Trophoblast cell (in vitro differentiated cells and primary cell): ENCODE data around the gene ADD1.

Source experiments
- DNase-seq, 2 donors: peaks; one replicate each; pipeline ENCODE4 v3.0.0-alpha.2; 2016
- H2AFZ ChIP-seq: 2 replicates; pipeline ENCODE4 v1.6.1; 2013; ENCODE audit warnings: low read length, moderate library complexity, mild to moderate bottlenecking; ENCODE audit not compliant: insufficient read depth, poor library complexity
- H2AK5ac ChIP-seq: 2 replicates; pipeline ENCODE4 v1.6.1; 2013; ENCODE audit warnings: mild to moderate bottlenecking, low read length
- H2BK120ac ChIP-seq: 2 replicates; pipeline ENCODE4 v1.6.1; 2013; ENCODE audit warnings: low read length, mild to moderate bottlenecking, moderate library complexity; ENCODE audit not compliant: insufficient read depth, poor library complexity
- H2BK12ac ChIP-seq: 2 replicates; pipeline ENCODE4 v1.6.1; 2013; ENCODE audit warnings: mild to moderate bottlenecking, low read length, moderate library complexity
- H2BK5ac ChIP-seq: 2 replicates; pipeline ENCODE4 v1.6.1; 2013; ENCODE audit warnings: low read length, low read depth, moderate library complexity, mild to moderate bottlenecking; ENCODE audit not compliant: poor library complexity
- H3K14ac ChIP-seq: 2 replicates; pipeline ENCODE4 v1.6.1; 2013; ENCODE audit warnings: mild to moderate bottlenecking, low read length
- H3K18ac ChIP-seq: 2 replicates; pipeline ENCODE4 v1.6.1; 2013; ENCODE audit warnings: mild to moderate bottlenecking, low read length
- H3K23ac ChIP-seq: 2 replicates; pipeline ENCODE4 v1.6.1; 2013; ENCODE audit warnings: low read length
- H3K27ac ChIP-seq: 2 replicates; pipeline ENCODE4 v1.5.1; 2013; ENCODE audit warnings: low read depth, mild to moderate bottlenecking, inconsistent platforms, low read length, moderate library complexity
- H3K27me3 ChIP-seq: 2 replicates; pipeline ENCODE4 v1.6.1; 2013; ENCODE audit warnings: inconsistent platforms, mild to moderate bottlenecking, low read length, moderate library complexity; ENCODE audit not compliant: insufficient read depth
- H3K36me3 ChIP-seq, 2 experiments: 1 replicate in 1 of 2; 2 replicates in 1 of 2; pipeline ENCODE4 v1.6.1; 2013; ENCODE audit warnings: low read length in 2 of 2, mild to moderate bottlenecking in 2 of 2, moderate library complexity in 1 of 2; ENCODE audit not compliant: insufficient read depth in 2 of 2, control insufficient read depth in 1 of 2
- H3K4ac ChIP-seq: 2 replicates; pipeline ENCODE4 v1.6.1; 2013; ENCODE audit warnings: low read depth, mild to moderate bottlenecking, low read length, moderate library complexity
- H3K4me1 ChIP-seq, 2 experiments: 1 replicate in 1 of 2; 2 replicates in 1 of 2; pipeline ENCODE4 v1.6.1; 2013; ENCODE audit warnings: low read length in 2 of 2, mild to moderate bottlenecking in 2 of 2, moderate library complexity in 1 of 2; ENCODE audit not compliant: insufficient read depth in 2 of 2, control insufficient read depth in 1 of 2
- H3K4me2 ChIP-seq: 2 replicates; pipeline ENCODE4 v1.6.1; 2013; ENCODE audit warnings: inconsistent platforms, mild to moderate bottlenecking, low read length, moderate library complexity
- H3K4me3 ChIP-seq: 2 replicates; pipeline ENCODE4 v1.5.1; 2013; ENCODE audit warnings: mild to moderate bottlenecking, low read depth, low read length, inconsistent platforms
- H3K79me1 ChIP-seq: one replicate; pipeline ENCODE4 v1.6.1; 2013; ENCODE audit warnings: low read length
- H3K79me2 ChIP-seq: 2 replicates; pipeline ENCODE4 v1.6.1; 2013; ENCODE audit warnings: low read length, mild to moderate bottlenecking; ENCODE audit not compliant: control insufficient read depth, insufficient read depth, poor library complexity
- H3K9ac ChIP-seq: 2 replicates; pipeline ENCODE4 v1.6.1; 2013; ENCODE audit warnings: mild to moderate bottlenecking, low read length
- H3K9me3 ChIP-seq: 2 replicates; pipeline ENCODE4 v1.6.1; 2013; ENCODE audit warnings: low read depth, mild to moderate bottlenecking, control low read depth, inconsistent platforms, low read length; ENCODE audit not compliant: insufficient read depth
- H4K12ac ChIP-seq: 2 replicates; pipeline ENCODE4 v1.6.1; 2013; ENCODE audit warnings: low read depth, mild to moderate bottlenecking, low read length, moderate library complexity
- H4K8ac ChIP-seq: 2 replicates; pipeline ENCODE4 v1.6.1; 2013; ENCODE audit warnings: low read depth, mild to moderate bottlenecking, low read length, moderate library complexity
- H4K91ac ChIP-seq: one replicate; pipeline ENCODE4 v1.6.1; 2013; ENCODE audit warnings: low read depth, mild to moderate bottlenecking, low read length, moderate library complexity
- WGBS: extraction: QIAGEN DNeasy Blood & Tissue Kit; methylation state at CpG from one replicate; pipeline ENCODE4 v1.1.7; 2013; ENCODE audit warnings: missing lambda C conversion rate; ENCODE audit not compliant: insufficient read length, insufficient coverage; ENCODE audit errors: extremely low coverage; 5-methylcytosine and 5-hydroxymethylcytosine counted together

Gene ADD1

GRCh38 chr4:2948895-2949781 lies 105.5 kb downstream of the ADD1 start:
- Histone ChIP-seq H3K14ac (no peak overlapping the region), H3K4ac (no peak overlapping the region), H3K9me3 (no peaks in the 10 kb centered on the region), H3K9ac (no peak overlapping the region), H3K79me1 (no peaks in the 10 kb centered on the region), H3K4me1 (no peaks in the 10 kb centered on the region), H3K27ac (no peak overlapping the region), H3K4me3 (no peak overlapping the region), H4K12ac (no peak overlapping the region), H3K79me2 (no peaks in the 10 kb centered on the region), H3K18ac (no peak overlapping the region), H4K8ac (no peak overlapping the region), H2AFZ (no peak overlapping the region), H3K23ac (no peak overlapping the region), H3K27me3 (no peaks in the 10 kb centered on the region), H2BK5ac (no peak overlapping the region), H2AK5ac (no peak overlapping the region), H2BK120ac (no peak overlapping the region), H4K91ac (no peak overlapping the region), H3K36me3 (peaks cover 66 to 75% of the 10 kb centered on the region in 2 experiments), H2BK12ac (no peak overlapping the region), H3K4me2 (no peak overlapping the region)
- WGBS, result no CpG with 5 or more reads among the region's 14 CpGs
- DNase-seq, result peak; percentile 55 to 69

- H4K8ac ChIP-seq, result no peak overlapping the region
- H2BK120ac ChIP-seq, result no peak overlapping the region
- H3K79me2 ChIP-seq, result no peaks in the 10 kb centered on the region
- H2BK12ac ChIP-seq, result no peak overlapping the region
- no peak overlapping the region for H3K14ac ChIP-seq
- no peak overlapping the region for H3K4me2 ChIP-seq
- H3K9ac ChIP-seq, result no peak overlapping the region
- H3K27me3 ChIP-seq, result no peaks in the 10 kb centered on the region
- no peak overlapping the region for H2BK5ac ChIP-seq
- no peak overlapping the region for H3K4ac ChIP-seq
- H3K36me3 ChIP-seq, result peaks cover 69 to 79% of the 10 kb centered on the region in 2 experiments
- no peak overlapping the region for H3K23ac ChIP-seq
- H2AK5ac ChIP-seq, result no peak overlapping the region
- no peak for DNase-seq
- H4K91ac ChIP-seq, result no peak overlapping the region
- H4K12ac ChIP-seq, result no peak overlapping the region
- no CpG with 5 or more reads among the region's 11 CpGs for WGBS
- no peak overlapping the region for H3K27ac ChIP-seq
- H2AFZ ChIP-seq, result no peak overlapping the region
- H3K18ac ChIP-seq, result no peak overlapping the region
- H3K4me1 ChIP-seq, result no peaks in the 10 kb centered on the region
- no peak overlapping the region for H3K4me3 ChIP-seq
- peaks cover under 1% of the 10 kb centered on the region for H3K9me3 ChIP-seq
- H3K79me1 ChIP-seq, result no peaks in the 10 kb centered on the region
Measured at GRCh38 chr4:2949782-2950125, 106.1 kb downstream of the ADD1 start.

- no CpG with 5 or more reads among the region's 16 CpGs for WGBS
- H4K12ac ChIP-seq, result no peak overlapping the region
- H2AK5ac ChIP-seq, result no peak overlapping the region
- H3K27me3 ChIP-seq, result no peaks in the 10 kb centered on the region
- no peak overlapping the region for H3K9ac ChIP-seq
- H4K8ac ChIP-seq, result no peak overlapping the region
- H3K4me2 ChIP-seq, result no peak overlapping the region
- no peaks in the 10 kb centered on the region for H3K79me1 ChIP-seq
- H3K14ac ChIP-seq, result no peak overlapping the region
- peaks cover 2% of the 10 kb centered on the region for H3K9me3 ChIP-seq
- H2AFZ ChIP-seq, result no peak overlapping the region
- H2BK12ac ChIP-seq, result no peak overlapping the region
- H3K79me2 ChIP-seq, result no peaks in the 10 kb centered on the region
- no peak overlapping the region for H2BK120ac ChIP-seq
- H3K18ac ChIP-seq, result no peak overlapping the region
- H2BK5ac ChIP-seq, result no peak overlapping the region
- H3K27ac ChIP-seq, result no peak overlapping the region
- no peak overlapping the region for H4K91ac ChIP-seq
- peak in 1 of 2 donors; percentile 41 for DNase-seq
- H3K4me3 ChIP-seq, result no peak overlapping the region
- no peaks in the 10 kb centered on the region for H3K4me1 ChIP-seq
- H3K4ac ChIP-seq, result no peak overlapping the region
- peaks cover 67 to 75% of the 10 kb centered on the region in 2 experiments for H3K36me3 ChIP-seq
- no peak overlapping the region for H3K23ac ChIP-seq
Measured at GRCh38 chr4:2950221-2950989, 106.8 kb downstream of the ADD1 start.

- Histone ChIP-seq H3K14ac (no peak overlapping the region), H3K4me3 (no peak overlapping the region), H2BK12ac (no peak overlapping the region), H3K36me3 (peaks cover 55 to 62% of the 10 kb centered on the region in 2 experiments), H3K9ac (peak overlapping the region; percentile 23), H3K27me3 (no peaks in the 10 kb centered on the region), H2BK120ac (no peak overlapping the region), H4K12ac (no peak overlapping the region), H3K4me1 (peaks cover 0 to 2% of the 10 kb centered on the region in 2 experiments), H3K18ac (no peak overlapping the region), H4K91ac (no peak overlapping the region), H4K8ac (no peak overlapping the region), H3K9me3 (peaks cover 5% of the 10 kb centered on the region), H3K4ac (no peak overlapping the region), H3K23ac (no peak overlapping the region), H2AK5ac (no peak overlapping the region), H3K79me1 (no peaks in the 10 kb centered on the region), H3K27ac (no peak overlapping the region), H2AFZ (no peak overlapping the region), H3K79me2 (no peaks in the 10 kb centered on the region), H2BK5ac (no peak overlapping the region), H3K4me2 (no peak overlapping the region)
- no peak for DNase-seq
- no CpG with 5 or more reads among the region's 6 CpGs for WGBS
Measured at GRCh38 chr4:2953496-2953895, 109.9 kb downstream of the ADD1 start.
